LNCAP (cell line): ENCODE results near the gene C16orf54.

ENCODE experiments used
- CTCF ChIP-seq: fragments of 450-650 bp; IDR thresholded peaks from 2 replicates; pipeline ENCODE4 v1.5.1; 2017; ENCODE audit warnings: mild to moderate bottlenecking

Gene C16orf54

GRCh38 chr16:29743475-29743826, 2.3 kb downstream of the C16orf54 start:
- TF ChIP-seq CTCF: no peak

- no peak for TF ChIP-seq CTCF
These were observed 3.0 kb downstream of the C16orf54 start for GRCh38 chr16:29742683-29743275.

GRCh38 chr16:29738514-29738913, 7.3 kb downstream of the C16orf54 start:
- no peak for TF ChIP-seq CTCF

- no peak for TF ChIP-seq CTCF
These were observed 8.1 kb downstream of the C16orf54 start for GRCh38 chr16:29737713-29738112.

- TF ChIP-seq CTCF: no peak
These were observed 9.0 kb downstream of the C16orf54 start for GRCh38 chr16:29736764-29737163.

- TF ChIP-seq CTCF: no peak
These were observed 9.7 kb downstream of the C16orf54 start for GRCh38 chr16:29736112-29736511.

- TF ChIP-seq CTCF: no peak
These were observed 11.0 kb downstream of the C16orf54 start for GRCh38 chr16:29734786-29735185.

- no peak for TF ChIP-seq CTCF
These were observed 15.1 kb downstream of the C16orf54 start for GRCh38 chr16:29730649-29731048.
